Measurements from ENCODE around the gene PRKCA.
A peak's percentile ranks its signal among the peaks of the same experiment; 100 is the strongest.

PRKCA gene

DNA sequence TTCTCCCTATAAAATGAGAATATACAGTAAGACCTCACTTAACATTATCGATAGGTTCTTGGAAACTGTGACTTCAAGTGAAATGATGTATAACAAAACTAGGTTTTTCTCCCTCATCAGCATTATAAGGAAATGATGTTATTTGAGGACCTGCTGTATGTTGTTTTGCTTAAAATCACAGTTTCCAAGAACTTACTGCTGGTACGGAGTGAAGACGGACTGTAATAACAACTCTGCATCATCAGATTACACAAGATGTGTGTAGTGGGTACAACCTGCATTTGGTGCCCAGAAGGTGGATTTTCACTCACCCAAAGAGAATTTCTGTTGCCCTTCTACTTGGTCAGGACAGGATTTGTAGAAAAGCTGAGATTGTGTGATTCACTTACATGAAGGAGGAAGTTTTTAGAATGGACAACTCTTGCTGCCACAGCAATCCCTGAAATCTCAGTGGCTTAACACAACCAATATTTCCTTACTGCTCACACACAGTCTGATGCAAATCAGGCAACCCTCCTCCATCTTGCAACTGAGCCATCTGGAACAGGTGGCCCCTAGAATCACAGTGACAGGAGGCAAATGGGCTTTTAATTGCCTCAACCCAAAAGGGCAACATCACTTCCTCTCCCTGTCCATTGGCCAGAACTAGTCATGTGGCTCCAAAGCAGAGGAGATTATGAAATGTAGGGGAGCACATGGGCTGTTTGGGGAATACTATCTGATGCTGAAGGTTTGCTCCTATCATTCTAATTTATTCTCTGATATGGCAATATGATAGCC is 464.9 kb downstream of the PRKCA start:
- no peak for TF ChIP-seq CTCF (IDR thresholded peaks at IDR 0.05; ENCODE audit: low read depth, low read length)
- DNase-seq: no peak
- Histone ChIP-seq H3K4me3 (ENCODE audit: low read depth, low read length) (no peak overlapping the region), H3K9me3 (no peaks in the 10 kb centered on the region), H3K36me3 (no peaks in the 10 kb centered on the region), H3K4me1 (peaks cover 13% of the 10 kb centered on the region), H3K27me3 (no peaks in the 10 kb centered on the region)

GRCh38 chr17:66769911-66770310 is 467.5 kb downstream of the PRKCA start:
- Histone ChIP-seq H3K4me1 (peaks cover 13% of the 10 kb centered on the region), H3K36me3 (no peaks in the 10 kb centered on the region), H3K27me3 (no peaks in the 10 kb centered on the region), H3K9me3 (no peaks in the 10 kb centered on the region), H3K4me3 (ENCODE audit: low read depth, low read length) (no peak overlapping the region)
- TF ChIP-seq CTCF (IDR thresholded peaks at IDR 0.05; ENCODE audit: low read depth, low read length): no peak
- no peak for DNase-seq

- no peak for TF ChIP-seq CTCF (IDR thresholded peaks at IDR 0.05; ENCODE audit: low read depth, low read length)
- Histone ChIP-seq H3K36me3 (no peaks in the 10 kb centered on the region), H3K4me3 (ENCODE audit: low read depth, low read length) (no peak overlapping the region), H3K9me3 (no peaks in the 10 kb centered on the region), H3K27me3 (no peaks in the 10 kb centered on the region), H3K4me1 (peaks cover 22% of the 10 kb centered on the region)
- DNase-seq: no peak
Observed at GRCh38 chr17:66772148-66772812, 469.9 kb downstream of the PRKCA start.

DNA sequence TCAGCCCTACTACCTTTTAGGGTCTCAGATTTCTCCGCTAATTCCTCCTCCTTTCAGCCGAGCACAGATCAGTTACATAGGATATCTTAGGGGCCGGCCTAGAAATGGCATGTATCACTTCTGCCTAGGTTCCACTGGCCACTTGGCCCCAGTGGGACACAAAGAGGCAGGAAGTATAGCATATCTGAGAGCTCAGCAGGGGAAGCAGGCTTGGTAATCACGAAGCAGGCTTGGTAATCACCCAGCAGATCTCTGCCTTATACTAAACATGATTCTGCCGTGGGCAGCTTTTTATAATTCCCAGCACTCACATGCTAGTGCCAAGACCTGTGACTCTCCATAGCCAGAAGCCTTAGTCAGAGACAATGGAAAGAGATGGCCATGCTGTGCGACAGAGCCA is 472.9 kb downstream of the PRKCA start:
- no peak for TF ChIP-seq CTCF (IDR thresholded peaks at IDR 0.05; ENCODE audit: low read depth, low read length)
- Histone ChIP-seq H3K4me3 (ENCODE audit: low read depth, low read length) (no peak overlapping the region), H3K4me1 (peaks cover 15% of the 10 kb centered on the region), H3K27me3 (no peaks in the 10 kb centered on the region), H3K9me3 (no peaks in the 10 kb centered on the region), H3K36me3 (no peaks in the 10 kb centered on the region)
- DNase-seq: peak; percentile 35

DNA sequence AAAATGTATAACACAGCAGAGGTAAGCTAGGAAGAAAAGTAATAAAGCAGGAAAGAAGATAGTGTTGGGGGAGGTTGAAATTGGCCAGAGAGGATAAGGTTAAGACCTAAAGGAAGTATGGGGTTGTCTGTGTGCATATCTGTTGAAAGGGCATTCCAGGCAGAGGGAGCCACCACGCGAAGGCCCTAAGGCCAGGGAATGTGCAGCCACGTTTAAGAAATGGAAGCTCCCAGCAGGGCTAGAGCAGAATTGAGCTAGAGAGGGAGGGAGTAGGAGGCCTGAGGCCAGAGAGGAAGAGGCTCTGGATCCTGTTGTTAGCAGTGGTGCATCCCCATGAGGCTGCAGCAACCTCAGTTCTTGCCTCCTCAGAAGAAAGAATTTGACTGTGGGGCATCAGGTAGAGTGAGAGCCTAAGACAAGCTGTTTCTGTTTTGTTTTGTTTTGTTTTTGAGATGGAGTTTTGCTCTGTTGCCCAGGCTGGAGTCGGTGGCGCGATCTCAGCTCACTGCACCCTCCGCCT is 473.5 kb downstream of the PRKCA start:
- no peak for DNase-seq
- H3K4me3 ChIP-seq (ENCODE audit: low read depth, low read length): no peak overlapping the region
- no peaks in the 10 kb centered on the region for H3K9me3 ChIP-seq
- H3K4me1 ChIP-seq: peaks cover 12% of the 10 kb centered on the region; the same call in 1 of the 2 replicates
- no peaks in the 10 kb centered on the region for H3K27me3 ChIP-seq
- H3K36me3 ChIP-seq: no peaks in the 10 kb centered on the region
- no peak for TF ChIP-seq CTCF (IDR thresholded peaks at IDR 0.05; ENCODE audit: low read depth, low read length)
